NOMO-1 (cell line): ENCODE data around the gene KLHL29.

Experiments
- DNase-seq, 2 experiments: peaks; one replicate each; lab custom pipeline; 2025; ENCODE audit not compliant: unreplicated experiment in 2 of 2; lab: John Stamatoyannopoulos, UW

The KLHL29 gene

DNA sequence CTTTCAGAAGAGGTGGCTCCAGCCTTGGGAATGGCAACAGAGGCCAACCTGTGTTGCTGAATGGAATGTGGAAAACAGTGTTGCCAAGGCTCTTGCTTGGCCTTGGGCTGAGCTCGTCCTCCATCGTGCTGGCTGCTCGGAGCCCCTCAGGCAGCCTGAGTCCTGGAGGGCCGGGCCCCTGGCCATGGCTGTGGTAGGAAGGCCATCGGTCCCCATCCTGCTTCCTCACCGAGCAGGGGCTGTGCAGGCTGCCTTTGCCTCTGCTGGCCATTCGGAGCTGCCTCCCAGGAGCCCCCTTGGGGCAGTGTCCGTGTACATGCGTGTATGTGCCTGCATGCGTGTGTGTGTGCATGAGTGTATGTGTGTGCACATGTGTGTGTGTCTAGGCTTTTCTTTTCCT, 178.2 kb downstream of the KLHL29 start:
- DNase-seq = no peak

DNA sequence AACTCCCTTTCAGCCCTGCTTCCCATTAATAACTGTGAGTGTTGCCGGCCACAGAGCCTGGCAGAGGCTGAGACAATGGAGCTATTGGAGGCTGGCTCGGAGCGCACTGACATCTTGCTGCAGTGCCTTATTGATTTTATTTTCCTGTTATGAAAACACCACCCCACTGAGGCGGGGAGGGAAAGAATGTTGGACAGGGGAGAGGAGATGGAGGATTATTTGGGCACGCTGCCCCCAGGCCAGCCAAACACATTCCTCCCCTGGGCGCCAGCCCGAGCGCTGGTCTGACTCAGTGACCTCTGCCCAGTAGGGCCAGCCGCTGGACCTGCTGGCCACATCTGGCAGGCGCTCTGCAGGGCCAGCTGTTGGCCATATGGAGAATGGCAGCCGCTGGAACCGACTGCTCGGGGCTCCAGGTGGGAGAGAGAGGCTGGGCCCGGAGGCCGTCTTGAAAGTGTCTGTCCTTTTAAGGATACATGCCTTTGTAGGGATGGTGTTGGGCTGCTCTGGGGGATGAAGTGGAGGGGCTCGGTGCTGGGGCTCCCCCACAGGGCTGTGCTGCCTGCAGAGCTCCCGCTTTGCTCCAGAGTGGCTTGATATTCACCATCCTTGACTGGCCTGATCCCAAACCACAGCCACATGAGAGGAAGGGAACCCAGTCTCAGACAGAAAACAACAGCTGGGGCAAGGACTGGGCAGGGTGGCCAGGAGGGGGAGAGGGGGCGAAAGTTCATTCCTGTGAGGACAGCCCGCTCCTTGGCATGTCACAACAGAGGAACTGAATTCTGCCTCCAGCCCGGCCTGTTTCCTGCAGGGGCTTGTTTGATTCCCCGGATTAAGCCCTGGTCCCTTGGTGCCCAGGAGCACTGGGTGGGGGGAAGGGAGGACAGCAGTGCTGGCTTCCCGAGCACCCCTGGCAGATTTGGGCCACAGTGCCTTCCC, 179.0 kb downstream of the KLHL29 start:
- no peak for DNase-seq

DNA sequence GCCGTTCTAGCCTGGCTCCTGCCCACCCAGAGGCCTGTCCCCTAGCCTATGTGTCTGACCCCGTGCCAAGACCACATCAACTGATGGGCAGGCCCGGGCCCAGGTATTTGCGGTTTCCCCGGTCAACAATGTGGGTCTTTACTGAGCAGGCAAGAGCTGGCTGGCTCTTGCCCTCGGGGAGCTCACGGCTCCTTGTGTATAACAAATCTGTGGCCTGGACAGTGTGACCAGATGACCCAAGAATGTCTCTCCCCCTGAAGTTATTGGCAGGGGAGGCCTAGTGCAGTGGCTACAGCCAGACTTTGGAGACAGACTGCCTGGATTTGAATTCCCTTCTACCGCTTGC, 179.6 kb downstream of the KLHL29 start:
- no peak for DNase-seq

DNA sequence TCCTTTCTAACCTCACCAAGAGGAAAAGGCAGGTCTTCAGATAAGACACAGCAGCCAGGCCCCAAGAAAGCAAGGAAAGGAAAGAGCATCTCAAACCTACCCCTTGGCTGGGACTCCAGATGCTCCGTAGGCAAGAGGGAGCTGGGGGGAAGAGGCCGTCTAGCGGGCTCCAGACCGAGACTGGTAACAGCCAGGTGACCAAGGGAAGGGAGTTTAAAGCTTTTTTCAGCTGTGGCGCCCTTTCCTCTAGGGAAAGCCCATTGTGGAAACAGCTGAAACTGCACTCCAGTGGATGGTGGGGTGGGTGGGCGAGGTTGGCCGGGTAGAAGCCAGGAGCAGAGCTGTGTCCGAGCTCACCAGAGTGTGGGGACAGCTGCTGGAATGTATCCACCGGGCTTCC, 180.4 kb downstream of the KLHL29 start:
- no peak for DNase-seq

DNA sequence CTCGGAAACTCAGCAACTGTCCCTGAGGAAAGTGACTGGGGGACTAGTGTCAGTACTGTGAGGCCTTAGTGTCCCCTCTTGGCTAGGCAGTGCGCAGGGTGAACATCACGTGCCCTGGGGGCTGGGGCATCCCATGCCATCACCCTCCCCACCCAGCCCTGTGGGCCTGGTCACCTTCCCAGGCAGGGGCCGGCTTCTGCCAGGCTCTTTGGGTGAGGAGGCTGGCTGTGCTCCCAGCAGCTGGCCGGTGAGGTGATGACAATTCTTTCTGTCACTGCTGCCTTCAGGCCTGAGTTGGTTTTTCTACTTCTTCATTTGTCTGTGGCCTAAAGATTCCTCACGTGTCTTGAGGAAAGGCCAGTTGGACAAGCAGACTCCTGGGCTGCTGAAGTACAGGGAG, 180.8 kb downstream of the KLHL29 start:
- no peak for DNase-seq

DNA sequence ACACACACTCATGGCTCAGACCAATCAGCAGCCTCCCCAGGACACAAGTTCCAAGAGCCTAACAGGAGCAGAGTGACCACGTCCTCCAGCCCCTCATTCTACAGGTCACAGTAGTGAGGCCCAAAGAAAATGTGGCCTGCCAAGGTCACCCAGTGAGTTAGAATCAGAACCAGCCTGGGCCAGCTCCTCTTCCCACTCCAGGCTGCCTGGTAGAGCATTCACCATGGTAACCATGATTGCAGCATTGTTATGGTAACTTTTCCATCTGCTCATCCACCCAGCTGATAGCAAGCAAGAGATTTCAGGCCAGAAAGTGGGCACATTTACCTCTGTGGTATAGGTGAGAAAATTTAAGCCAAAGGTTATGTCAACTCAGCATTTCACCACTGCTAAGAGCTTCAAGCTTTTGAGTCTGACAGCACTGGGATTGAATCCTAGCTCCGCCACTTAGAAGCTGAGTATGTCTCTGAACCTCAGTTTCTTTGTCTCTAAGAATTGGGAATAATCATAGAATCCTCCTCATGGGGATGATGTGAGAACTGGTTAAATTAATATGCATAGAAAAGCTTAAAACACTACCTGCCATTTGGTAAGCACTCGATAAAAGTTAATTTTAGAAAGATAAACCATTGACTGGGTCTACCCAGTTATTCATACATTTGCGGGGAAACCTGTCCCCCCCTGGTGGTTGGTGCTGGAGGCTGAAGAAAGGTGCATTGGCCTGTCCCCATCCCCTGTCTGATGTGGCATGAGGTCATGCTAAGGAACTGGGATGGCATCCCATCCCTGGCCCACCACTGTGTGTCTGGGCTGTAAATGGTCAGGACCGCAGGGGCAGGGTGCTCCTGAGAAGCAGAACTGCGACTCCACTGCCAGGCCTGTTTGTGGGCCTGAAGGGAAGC, 181.5 kb downstream of the KLHL29 start:
- DNase-seq = no peak

DNA sequence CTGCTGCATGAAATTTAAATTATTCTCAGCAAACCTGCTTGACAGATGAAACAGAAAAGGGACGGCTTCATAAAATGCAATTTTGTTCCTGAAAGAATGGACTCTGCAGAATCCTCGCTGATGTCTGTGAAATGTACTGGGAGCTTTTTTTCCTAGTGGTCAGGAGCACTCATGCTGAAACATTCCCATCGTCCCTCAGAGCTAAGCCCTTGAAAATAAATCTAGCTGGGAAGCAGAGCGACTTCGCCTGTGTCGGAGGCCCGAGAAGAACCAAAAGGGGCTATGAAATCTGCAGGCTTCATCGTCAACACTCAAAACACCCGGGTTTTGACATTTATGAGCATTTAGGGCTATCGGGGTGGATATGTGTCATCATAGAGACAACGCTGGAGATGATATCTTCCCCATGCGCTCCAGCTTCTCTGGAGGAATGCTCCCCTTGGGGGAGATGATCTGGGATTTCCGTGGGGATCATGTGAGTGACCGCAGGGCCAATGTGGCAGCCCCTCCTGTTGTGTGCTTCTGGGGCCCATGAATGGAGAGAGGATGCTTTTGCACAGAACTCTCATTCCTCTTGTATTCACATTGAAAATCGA, 182.3 kb downstream of the KLHL29 start:
- no peak for DNase-seq

DNA sequence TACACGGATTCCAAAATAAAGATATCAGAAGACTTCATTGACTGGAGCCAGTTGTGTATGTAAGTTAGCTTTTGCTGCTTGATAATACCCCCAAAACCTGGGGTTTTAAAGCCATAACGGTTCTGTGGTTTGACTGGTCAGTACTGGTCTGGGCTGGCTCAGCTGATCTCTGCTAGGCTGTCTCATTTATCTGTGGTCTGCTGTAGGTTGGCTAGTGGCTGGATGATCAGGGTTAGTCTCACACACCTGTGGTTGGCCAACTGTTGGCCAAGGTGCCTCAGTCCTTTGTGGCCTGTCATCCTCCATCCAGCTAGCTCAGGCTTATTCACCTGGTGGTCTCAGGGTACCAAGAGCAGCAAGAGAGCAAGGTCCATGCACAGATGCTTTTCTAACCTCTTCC, 183.2 kb downstream of the KLHL29 start:
- no peak for DNase-seq

DNA sequence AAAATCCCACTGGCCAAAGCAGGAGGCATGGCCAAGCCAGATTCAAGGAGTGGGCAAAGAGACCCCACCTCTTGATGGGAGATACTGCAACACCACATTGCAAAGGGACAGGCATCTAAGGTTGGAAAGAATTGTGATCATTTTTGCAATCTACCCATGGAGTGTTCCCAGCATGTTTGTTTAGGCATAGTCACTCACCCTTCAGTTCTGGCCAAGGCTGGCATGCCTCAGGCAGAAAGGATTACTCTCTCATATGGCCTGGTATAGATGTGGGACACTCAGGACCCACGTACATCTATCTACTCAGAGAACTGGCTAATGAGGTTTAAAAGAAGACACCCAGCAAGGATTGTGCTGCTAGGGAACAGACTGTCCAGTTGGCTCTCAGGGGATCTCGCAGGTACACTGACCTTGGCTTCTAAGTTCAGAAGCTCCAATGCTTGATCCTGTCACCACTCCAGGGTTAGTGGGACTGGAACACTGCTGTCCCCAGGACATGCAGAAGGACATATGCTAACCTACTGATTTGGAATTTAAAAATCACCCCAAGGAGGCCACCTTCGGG, 183.7 kb downstream of the KLHL29 start:
- no peak for DNase-seq

DNA sequence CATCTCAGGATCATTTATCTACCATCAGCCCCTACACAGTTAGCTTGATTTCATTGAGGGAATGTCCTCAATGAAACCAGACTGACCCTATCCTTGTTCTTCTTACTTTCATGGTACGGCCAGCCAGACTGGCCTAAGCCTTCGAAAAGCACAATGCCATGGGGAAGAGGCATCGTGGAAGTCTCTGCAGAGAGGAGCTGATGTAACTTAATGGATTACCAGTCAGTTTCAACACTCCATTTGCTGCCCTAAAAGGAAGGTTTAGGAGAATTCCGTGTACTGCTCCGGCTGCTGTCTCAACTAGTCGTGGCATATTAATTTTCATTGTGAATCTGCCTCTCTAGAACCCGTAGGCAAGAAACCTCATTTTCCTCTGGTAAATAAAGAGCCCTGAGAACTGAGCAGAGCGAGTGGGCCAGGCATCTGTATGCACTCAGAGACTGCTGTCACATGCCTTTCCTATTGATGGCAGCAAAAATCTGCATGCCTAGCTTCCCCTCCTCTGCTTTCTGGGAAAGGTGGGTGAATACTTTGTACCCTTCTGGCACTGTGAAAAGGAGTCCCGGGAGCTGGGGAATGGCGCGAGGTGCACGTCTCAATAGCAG, 184.9 kb downstream of the KLHL29 start:
- no peak for DNase-seq

DNA sequence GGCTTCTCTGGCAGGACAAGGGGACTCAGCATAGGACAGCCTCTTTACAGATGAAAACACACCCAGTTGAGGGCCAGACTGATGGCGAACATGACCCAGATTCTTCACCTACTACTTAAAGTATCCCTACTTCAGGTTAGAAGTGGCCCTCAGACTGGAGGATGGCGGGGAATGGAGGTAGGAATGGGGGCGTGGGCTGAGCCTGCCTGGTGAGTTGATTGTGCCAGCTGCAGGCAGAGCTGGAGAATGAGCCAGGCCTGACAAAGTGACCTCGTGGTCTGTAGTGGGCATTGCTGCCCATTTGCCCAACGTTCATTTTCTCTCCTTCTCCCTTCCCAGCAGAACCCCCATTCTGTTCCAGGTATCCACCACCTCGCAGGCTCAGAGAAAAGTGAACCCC, 186.1 kb downstream of the KLHL29 start:
- DNase-seq = no peak

DNA sequence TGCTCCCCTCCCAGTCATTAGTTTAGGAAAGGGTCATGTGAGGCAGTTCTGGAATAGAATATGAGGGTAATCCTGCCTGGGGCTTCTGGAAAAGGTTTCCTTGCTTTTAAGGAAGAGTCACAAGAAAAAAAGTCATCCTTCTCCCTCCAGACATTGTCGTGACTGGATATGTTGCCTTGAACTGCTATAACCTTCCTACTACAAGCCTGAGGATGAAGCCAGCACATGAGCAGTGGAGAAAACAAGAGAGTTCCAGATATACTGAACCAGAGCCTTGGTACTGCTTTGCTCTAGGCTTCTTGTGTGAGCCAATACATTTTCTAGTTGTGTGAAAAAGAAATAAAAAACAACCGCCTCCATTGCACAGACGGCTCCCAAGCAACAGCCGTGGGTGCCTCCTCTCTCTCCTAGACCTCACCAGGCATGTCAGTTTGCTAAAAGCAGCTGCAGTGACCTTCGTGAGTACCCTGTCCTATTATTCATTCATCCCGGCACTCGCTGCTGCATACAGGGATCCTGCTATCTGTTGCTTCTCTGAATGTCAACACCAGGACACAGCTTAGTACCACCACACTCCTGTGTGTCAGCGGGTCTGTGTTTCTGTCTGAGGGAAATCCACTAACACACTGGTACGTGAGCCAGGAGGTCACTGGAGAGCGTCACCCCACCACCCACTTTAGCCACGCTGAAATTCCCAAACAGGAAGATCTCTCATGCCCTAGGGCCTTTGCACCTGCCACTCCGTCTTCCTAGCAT, 186.7 kb downstream of the KLHL29 start:
- no peak for DNase-seq

DNA sequence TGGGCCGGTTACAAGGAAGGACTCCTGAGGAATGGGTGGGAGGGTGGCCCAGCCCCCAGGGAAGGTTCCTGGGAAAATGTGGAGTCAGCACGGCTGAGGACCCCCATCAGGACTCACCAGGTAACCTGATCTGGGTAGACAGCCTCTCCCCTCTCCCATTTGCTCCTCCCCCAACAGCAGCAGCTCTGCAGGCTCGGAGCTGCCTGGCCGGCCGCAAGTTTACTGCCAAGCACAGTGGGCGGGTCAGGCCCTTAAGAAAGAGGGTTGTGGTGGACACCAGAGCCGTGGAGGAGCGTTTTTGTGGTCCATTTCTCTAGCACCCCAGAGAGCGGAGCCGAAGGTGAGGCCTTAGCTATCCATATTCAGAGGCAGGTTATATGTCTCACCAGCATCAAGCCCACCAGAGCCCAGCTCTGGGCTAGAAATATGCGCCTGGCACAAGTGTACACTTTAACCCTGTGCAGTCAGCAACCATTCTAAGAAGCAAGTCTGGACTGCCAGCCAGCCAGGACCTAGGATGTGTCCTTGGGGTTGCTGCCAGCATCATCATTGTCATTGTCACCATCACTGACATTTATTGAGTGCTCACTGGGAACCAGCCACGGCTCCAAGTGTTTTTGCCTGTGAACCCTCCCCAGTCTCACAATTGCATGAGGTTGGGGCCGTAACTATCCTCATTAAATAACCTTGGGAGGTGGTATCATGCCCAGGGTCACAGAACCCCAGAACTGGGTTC, 190.1 kb downstream of the KLHL29 start:
- DNase-seq = no peak

DNA sequence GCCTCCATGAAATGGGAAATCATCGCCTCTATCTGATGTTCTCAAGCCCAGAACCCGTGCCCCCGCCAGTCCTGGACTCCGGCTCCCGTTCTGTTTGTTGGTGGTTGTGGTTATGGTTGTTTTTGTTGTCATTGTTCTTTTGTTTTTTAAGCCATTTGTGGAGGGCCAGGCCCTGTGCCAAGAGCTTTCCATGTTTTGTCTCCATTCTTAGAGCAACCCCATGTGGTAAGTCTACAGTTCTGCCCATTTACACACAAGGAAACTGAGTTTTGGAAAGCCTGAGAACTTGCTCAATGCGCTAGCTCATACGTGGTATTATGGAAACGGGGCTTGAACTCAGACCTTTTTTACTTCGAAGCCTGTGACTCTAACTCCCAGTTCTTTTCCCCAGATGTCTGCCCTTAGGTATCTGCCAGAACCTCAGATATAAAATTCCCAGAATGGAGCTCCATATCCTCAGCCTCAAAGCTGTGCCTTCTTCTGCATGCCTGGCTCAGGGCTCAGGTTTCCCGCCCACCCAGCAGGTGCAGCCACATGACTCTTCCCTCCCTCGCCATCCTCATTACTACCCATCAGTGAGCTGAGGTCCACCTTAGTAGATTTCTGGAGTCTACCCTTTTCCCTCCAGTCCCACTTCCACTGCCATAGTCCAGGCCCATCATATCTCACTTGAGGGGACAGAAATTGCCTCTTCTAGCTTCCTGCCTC, 194.1 kb downstream of the KLHL29 start:
- DNase-seq = no peak

DNA sequence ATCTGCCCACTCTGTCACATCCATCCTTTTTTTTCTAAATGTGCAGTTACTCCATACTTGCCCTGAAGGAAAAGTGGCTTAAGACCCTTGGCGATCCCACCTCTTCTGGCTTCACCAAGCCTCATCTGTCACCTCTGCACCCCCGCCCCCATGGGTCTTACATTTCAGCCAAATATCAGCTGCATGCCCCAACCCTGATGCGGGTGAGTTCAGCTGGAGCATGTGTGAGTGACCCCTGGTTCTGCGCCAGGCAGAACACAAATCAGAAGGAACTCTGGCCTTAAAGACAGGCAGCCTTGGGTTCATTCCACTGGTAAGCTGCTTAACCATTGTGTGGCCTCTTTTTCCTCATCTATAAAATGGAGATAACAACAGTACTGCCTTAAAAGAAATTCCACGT, 194.7 kb downstream of the KLHL29 start:
- DNase-seq = no peak

DNA sequence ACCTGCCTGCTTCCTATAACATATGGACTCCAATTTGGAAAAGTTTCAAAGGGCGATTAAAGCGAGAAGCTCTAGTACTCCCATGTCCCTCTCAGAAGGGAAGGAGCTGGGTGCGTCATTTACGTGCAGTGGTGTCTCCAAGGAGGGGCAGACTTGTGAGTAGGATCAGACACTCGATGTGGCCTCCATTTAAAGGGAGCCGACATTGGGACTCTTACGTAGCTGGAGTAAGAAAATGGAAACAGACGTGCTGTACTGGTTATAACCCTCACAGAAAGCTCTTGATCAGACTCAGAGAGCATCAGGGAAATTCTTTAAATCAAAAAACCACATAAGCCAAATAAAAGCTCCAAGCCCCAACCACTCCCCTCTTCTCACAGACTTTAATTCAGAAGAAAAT, 198.5 kb downstream of the KLHL29 start:
- DNase-seq = no peak

DNA sequence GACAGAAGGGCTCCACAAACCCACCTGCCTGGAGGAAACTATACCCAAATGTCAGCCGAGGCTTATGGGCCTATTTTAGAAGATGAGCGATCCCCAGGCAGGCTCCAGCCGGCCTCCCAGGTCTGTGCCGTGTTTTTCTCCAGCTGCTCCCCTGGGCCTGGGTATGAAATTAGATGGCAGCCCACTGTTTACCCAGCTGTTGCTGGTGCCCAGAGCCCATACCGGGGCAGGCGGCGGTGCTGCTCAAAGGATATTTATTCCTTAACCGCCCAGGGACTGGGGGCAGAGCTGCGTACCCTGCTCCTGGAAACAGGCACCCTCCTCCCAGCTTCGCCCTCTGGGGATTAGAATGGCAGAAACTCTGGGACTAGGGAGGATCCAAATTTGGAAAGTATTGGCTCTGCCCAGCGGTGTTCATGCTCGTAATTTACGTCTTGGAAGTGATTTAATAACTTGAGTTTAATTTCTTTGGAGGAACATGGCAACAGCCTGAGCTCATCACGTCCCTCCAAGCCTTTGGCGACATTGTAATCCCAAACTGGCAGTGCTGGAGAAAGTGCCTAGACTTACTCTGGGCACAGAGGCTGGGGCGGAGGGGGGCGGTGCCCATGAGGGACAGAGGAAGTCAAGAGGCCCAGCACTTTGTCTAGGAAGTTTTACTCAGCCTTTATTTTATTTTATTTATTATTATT, 199.2 kb downstream of the KLHL29 start:
- DNase-seq = no peak
